ENCODE data around the gene NFIB.

Gene NFIB

GRCh38 chr9:14277761-14278160, 36.2 kb downstream of the NFIB start:
- no peaks in the 10 kb centered on the region for H3K9me3 ChIP-seq (replicated peaks; ENCODE audit: insufficient read depth, low read length)
- H3K79me2 ChIP-seq (ENCODE audit: low read length) = no peaks in the 10 kb centered on the region
- no peaks in the 10 kb centered on the region for H3K4me1 ChIP-seq (ENCODE audit: low read length)
- no peaks in the 10 kb centered on the region for H3K27me3 ChIP-seq (replicated peaks; ENCODE audit: insufficient read depth, low read length)
- no peaks in the 10 kb centered on the region for H4K20me1 ChIP-seq (ENCODE audit: insufficient read depth, low read length)
- DNase-seq = no peak
- H3K36me3 ChIP-seq (replicated peaks; ENCODE audit: insufficient read depth, low read length) = no peaks in the 10 kb centered on the region
- no peaks in the 10 kb centered on the region for H3K9me2 ChIP-seq (replicated peaks; ENCODE audit: insufficient read depth, low read length)
- no peak overlapping the region for H2AFZ ChIP-seq (ENCODE audit: low read length)
- H3K27ac ChIP-seq (ENCODE audit: low read length) = no peak overlapping the region
- no peak overlapping the region for H3K9ac ChIP-seq (ENCODE audit: low read length)
- no peaks in the 10 kb centered on the region for H3F3A ChIP-seq (ENCODE audit: insufficient read depth, low read length)
- no peak for TF ChIP-seq EZH2 (optimal IDR thresholded peaks at IDR 0.05; ENCODE audit: low read depth, low read length)
- TF ChIP-seq CTCF (IDR thresholded peaks at IDR 0.05; ENCODE audit: low read length) = no peak
- no peak for TF ChIP-seq EZH2phosphoT487 (IDR thresholded peaks at IDR 0.05; ENCODE audit: low read length)
- H3K4me2 ChIP-seq (ENCODE audit: low read depth, low read length) = no peak overlapping the region
- no peak overlapping the region for H3K4me3 ChIP-seq (ENCODE audit: low read length)

- Histone ChIP-seq H2AFZ (ENCODE audit: low read length) (no peak overlapping the region), H3K9me3 (replicated peaks; ENCODE audit: insufficient read depth, low read length) (no peaks in the 10 kb centered on the region), H3K27me3 (replicated peaks; ENCODE audit: insufficient read depth, low read length) (no peaks in the 10 kb centered on the region), H4K20me1 (ENCODE audit: insufficient read depth, low read length) (no peaks in the 10 kb centered on the region), H3K79me2 (ENCODE audit: low read length) (no peaks in the 10 kb centered on the region), H3K27ac (ENCODE audit: low read length) (no peak overlapping the region), H3F3A (ENCODE audit: insufficient read depth, low read length) (no peaks in the 10 kb centered on the region), H3K4me2 (ENCODE audit: low read depth, low read length) (no peak overlapping the region), H3K4me3 (ENCODE audit: low read length) (no peak overlapping the region), H3K36me3 (replicated peaks; ENCODE audit: insufficient read depth, low read length) (no peaks in the 10 kb centered on the region), H3K4me1 (ENCODE audit: low read length) (no peaks in the 10 kb centered on the region), H3K9me2 (replicated peaks; ENCODE audit: insufficient read depth, low read length) (no peaks in the 10 kb centered on the region), H3K9ac (ENCODE audit: low read length) (no peak overlapping the region)
- TF ChIP-seq CTCF (IDR thresholded peaks at IDR 0.05; ENCODE audit: low read length) = no peak
- TF ChIP-seq EZH2phosphoT487 (IDR thresholded peaks at IDR 0.05; ENCODE audit: low read length) = no peak
- no peak for TF ChIP-seq EZH2 (optimal IDR thresholded peaks at IDR 0.05; ENCODE audit: low read depth, low read length)
- DNase-seq = no peak
Measured at GRCh38 chr9:14277244-14277643, 36.7 kb downstream of the NFIB start.

- Histone ChIP-seq H3K4me2 (ENCODE audit: low read depth, low read length) (no peak overlapping the region), H3K27ac (ENCODE audit: low read length) (no peak overlapping the region), H3K9me2 (replicated peaks; ENCODE audit: insufficient read depth, low read length) (no peaks in the 10 kb centered on the region), H3K79me2 (ENCODE audit: low read length) (no peaks in the 10 kb centered on the region), H3K9ac (ENCODE audit: low read length) (no peak overlapping the region), H3K4me3 (ENCODE audit: low read length) (no peak overlapping the region), H2AFZ (ENCODE audit: low read length) (no peak overlapping the region), H4K20me1 (ENCODE audit: insufficient read depth, low read length) (no peaks in the 10 kb centered on the region), H3K4me1 (ENCODE audit: low read length) (no peaks in the 10 kb centered on the region), H3K36me3 (replicated peaks; ENCODE audit: insufficient read depth, low read length) (no peaks in the 10 kb centered on the region), H3K9me3 (replicated peaks; ENCODE audit: insufficient read depth, low read length) (no peaks in the 10 kb centered on the region), H3F3A (ENCODE audit: insufficient read depth, low read length) (no peaks in the 10 kb centered on the region), H3K27me3 (replicated peaks; ENCODE audit: insufficient read depth, low read length) (no peaks in the 10 kb centered on the region)
- TF ChIP-seq EZH2 (optimal IDR thresholded peaks at IDR 0.05; ENCODE audit: low read depth, low read length) (no peak), CTCF (IDR thresholded peaks at IDR 0.05; ENCODE audit: low read length) (no peak), EZH2phosphoT487 (IDR thresholded peaks at IDR 0.05; ENCODE audit: low read length) (no peak)
- DNase-seq = no peak
Measured at GRCh38 chr9:14275331-14275730, 38.6 kb downstream of the NFIB start.
